ENCODE results near the gene RALB. TPM values are rescaled to one million over a fixed set of nuclear protein-coding genes. Genes with fewer than 3 reads are reported as not detected.
A peak's percentile ranks its signal among the peaks of the same experiment; 100 is the strongest.

The RALB gene, protein sequence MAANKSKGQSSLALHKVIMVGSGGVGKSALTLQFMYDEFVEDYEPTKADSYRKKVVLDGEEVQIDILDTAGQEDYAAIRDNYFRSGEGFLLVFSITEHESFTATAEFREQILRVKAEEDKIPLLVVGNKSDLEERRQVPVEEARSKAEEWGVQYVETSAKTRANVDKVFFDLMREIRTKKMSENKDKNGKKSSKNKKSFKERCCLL
- 46.2 and 58.3 TPM in 2 replicates for total RNA-seq
- polyA plus RNA-seq: 73.9 and 90.5 TPM in 2 replicates
- 60.5 and 75.0 TPM in 2 replicates for polyA plus RNA-seq (2012)
- polyA minus RNA-seq (ENCODE audit: low replicate concordance): 8.7 and 13.2 TPM in 2 replicates

DNA sequence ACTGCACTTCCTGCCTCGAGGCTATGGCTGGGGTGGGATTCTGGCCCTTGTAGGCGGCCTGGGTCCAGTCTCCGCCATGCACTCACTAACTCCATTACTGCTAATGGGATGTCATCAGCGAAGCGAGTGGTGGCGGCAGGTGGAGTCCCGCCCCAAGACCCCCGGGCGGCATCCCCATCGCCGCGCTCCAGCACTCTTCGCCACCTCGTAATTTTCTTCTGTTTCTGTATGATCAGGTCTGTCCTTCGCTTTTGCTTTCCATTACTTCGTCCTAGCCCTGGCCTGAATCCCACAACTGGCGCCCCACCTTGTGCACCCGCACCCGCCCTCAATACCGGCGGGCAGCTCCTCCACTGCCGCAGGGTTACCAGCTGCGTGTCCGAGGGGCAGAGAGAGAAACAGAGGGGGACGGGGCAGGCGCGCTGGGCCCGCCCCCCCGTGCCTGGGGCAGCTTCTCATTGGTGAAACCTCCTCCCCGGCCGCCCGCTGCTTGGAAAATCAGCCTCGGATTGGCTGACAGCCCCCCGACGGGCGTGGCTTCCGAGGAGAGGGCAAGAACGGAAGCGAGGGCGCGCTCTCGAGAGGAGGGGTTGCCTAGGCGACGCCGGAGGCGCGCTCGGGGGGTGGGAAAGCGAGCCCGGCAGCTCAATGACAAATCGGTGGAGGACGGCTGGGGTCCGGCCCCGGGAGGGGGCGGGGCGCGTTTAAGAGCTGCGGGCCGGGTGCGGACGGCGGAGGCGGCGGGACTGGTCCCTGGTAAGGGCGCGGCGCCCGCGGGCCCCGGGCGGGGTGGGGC, at the start of gene RALB:
Gene RALB (plus strand): TSS at position 628 of the 796 bp plus-strand sequence. CDS start 25,813 bp downstream, outside the sequence.
- Histone ChIP-seq H3K27me3 (ENCODE audit: control insufficient read depth, insufficient read depth, low read length) (peaks cover 9% of the 10 kb centered on the region), H3K79me2 (ENCODE audit: control insufficient read depth, insufficient read depth, low read length) (peaks cover 38% of the 10 kb centered on the region), H3K36me3 (ENCODE audit: control insufficient read depth, insufficient read depth, low read length) (no peaks in the 10 kb centered on the region), H3K27ac (ENCODE audit: insufficient read depth, low read length) (peak within 1 kb of the TSS; percentile 75), H3K4me2 (ENCODE audit: extremely low read depth, insufficient read depth, low read length) (peak within 1 kb of the TSS; percentile 93), H3K4me3 (replicated peaks in 1 of 4; ENCODE audit: control extremely low read depth in 1 of 4, insufficient read depth in 1 of 4, low read depth in 3 of 4, low read length in 4 of 4) (peak within 1 kb of the TSS; percentile 84 to 98 (median 92)), H3K4me1 (ENCODE audit: control insufficient read depth, extremely low read depth, insufficient read depth, low read length) (no peaks in the 10 kb centered on the region), H4K20me1 (ENCODE audit: control insufficient read depth, extremely low read depth, insufficient read depth, low read length) (no peaks in the 10 kb centered on the region), H3K9ac (ENCODE audit: insufficient read depth, low read length) (peak within 1 kb of the TSS; percentile 87), H2AFZ (ENCODE audit: low read length) (peak within 1 kb of the TSS; percentile 90), H3K9me3 (ENCODE audit: control insufficient read depth, insufficient read depth, low read depth, low read length) (no peaks in the 10 kb centered on the region)
- peak; percentile 98 for DNase-seq (ENCODE audit: low read depth in 2 of 2)
- TF ChIP-seq, protein P1, sequence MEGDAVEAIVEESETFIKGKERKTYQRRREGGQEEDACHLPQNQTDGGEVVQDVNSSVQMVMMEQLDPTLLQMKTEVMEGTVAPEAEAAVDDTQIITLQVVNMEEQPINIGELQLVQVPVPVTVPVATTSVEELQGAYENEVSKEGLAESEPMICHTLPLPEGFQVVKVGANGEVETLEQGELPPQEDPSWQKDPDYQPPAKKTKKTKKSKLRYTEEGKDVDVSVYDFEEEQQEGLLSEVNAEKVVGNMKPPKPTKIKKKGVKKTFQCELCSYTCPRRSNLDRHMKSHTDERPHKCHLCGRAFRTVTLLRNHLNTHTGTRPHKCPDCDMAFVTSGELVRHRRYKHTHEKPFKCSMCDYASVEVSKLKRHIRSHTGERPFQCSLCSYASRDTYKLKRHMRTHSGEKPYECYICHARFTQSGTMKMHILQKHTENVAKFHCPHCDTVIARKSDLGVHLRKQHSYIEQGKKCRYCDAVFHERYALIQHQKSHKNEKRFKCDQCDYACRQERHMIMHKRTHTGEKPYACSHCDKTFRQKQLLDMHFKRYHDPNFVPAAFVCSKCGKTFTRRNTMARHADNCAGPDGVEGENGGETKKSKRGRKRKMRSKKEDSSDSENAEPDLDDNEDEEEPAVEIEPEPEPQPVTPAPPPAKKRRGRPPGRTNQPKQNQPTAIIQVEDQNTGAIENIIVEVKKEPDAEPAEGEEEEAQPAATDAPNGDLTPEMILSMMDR (conservative IDR thresholded peaks at IDR 0.05 in 1 of 2, IDR thresholded peaks at IDR 0.05 in 1 of 2; ENCODE audit: low read depth in 1 of 2, low read length in 2 of 2): no peak
- TF ChIP-seq EZH2 (IDR thresholded peaks at IDR 0.05; ENCODE audit: low read length, missing control alignments): no peak

DNA sequence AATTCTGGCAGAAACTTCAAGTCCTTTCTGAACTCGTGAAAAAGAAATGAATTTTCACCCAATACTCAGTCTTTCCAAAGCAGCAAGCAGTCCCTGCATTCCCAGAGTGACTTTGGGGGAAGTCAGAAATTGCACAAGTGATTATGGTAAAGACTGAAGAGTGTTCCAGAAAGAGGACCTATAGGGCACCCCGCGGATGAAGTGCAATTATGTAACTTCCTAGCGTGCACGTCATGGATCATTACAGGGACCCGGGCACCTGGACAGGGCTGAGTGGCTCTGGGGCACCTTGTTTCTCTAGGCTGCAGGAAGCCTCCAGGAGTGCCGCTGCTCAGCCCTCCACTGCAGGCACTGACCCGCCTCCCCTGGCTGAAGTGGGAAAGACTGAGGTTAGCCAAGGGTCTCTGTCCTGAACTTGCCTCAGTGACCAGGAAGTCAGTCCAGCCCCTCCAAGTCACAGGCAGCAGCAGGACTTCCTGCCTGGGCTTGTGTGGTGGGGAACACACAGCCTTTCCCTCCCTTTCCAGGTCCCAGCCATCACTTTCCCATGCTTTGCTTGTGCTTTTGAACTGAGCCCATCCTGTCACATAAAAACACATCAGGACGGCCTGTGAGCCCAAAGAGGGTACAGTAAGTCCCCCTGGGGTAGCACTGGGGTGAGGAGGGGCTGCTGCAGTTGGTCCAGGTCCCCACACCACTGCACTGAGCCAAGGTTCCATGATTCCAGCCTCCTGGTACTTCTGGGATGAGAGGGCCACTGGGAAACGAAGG, 49.2 kb upstream of the RALB start:
- Histone ChIP-seq H3K4me1 (ENCODE audit: control insufficient read depth, extremely low read depth, insufficient read depth, low read length) (no peaks in the 10 kb centered on the region), H3K27me3 (ENCODE audit: control insufficient read depth, insufficient read depth, low read length) (peaks cover 3% of the 10 kb centered on the region), H3K4me2 (ENCODE audit: extremely low read depth, insufficient read depth, low read length) (no peak overlapping the region), H3K9ac (ENCODE audit: insufficient read depth, low read length) (no peak overlapping the region), H4K20me1 (ENCODE audit: control insufficient read depth, extremely low read depth, insufficient read depth, low read length) (no peaks in the 10 kb centered on the region), H3K79me2 (ENCODE audit: control insufficient read depth, insufficient read depth, low read length) (no peaks in the 10 kb centered on the region), H3K4me3 (replicated peaks in 1 of 4; ENCODE audit: control extremely low read depth in 1 of 4, insufficient read depth in 1 of 4, low read depth in 3 of 4, low read length in 4 of 4) (no peak overlapping the region), H3K9me3 (ENCODE audit: control insufficient read depth, insufficient read depth, low read depth, low read length) (no peaks in the 10 kb centered on the region), H3K27ac (ENCODE audit: insufficient read depth, low read length) (no peak overlapping the region), H2AFZ (ENCODE audit: low read length) (no peak overlapping the region), H3K36me3 (ENCODE audit: control insufficient read depth, insufficient read depth, low read length) (no peaks in the 10 kb centered on the region)
- DNase-seq (ENCODE audit: low read depth in 2 of 2): no peak
- TF ChIP-seq, protein P1 (conservative IDR thresholded peaks at IDR 0.05 in 1 of 2, IDR thresholded peaks at IDR 0.05 in 1 of 2; ENCODE audit: low read depth in 1 of 2, low read length in 2 of 2): no peak
- TF ChIP-seq EZH2 (IDR thresholded peaks at IDR 0.05; ENCODE audit: low read length, missing control alignments): no peak

DNA sequence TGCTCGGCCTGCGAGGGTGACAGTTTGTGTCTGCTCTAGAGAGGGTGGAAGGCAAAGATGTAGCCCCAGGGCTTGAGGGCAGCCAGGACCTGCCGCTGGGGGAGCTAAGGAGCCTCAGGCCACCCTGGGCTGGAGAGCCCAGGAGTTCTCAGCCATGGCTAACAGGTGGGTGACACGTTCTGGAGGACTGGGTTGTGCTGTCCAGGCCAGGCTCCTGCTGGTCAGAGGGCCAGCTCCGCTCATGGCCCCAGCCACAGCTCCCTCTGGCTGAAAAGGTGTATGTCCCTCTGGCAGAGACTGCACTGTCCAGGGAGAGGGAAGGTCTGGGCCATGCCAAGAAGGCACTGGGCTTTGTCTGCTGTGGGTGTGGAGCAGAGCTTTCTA, 48.6 kb upstream of the RALB start:
- no peaks in the 10 kb centered on the region for H3K9me3 ChIP-seq (ENCODE audit: control insufficient read depth, insufficient read depth, low read depth, low read length)

More for the DNA sequence above, 48.6 kb upstream of the RALB start:
- Histone ChIP-seq H3K27ac (ENCODE audit: insufficient read depth, low read length) (no peak overlapping the region), H3K36me3 (ENCODE audit: control insufficient read depth, insufficient read depth, low read length) (no peaks in the 10 kb centered on the region), H4K20me1 (ENCODE audit: control insufficient read depth, extremely low read depth, insufficient read depth, low read length) (no peaks in the 10 kb centered on the region), H3K4me1 (ENCODE audit: control insufficient read depth, extremely low read depth, insufficient read depth, low read length) (no peaks in the 10 kb centered on the region), H3K4me2 (ENCODE audit: extremely low read depth, insufficient read depth, low read length) (no peak overlapping the region), H3K9ac (ENCODE audit: insufficient read depth, low read length) (no peak overlapping the region), H3K27me3 (ENCODE audit: control insufficient read depth, insufficient read depth, low read length) (peaks cover 3% of the 10 kb centered on the region), H2AFZ (ENCODE audit: low read length) (no peak overlapping the region), H3K79me2 (ENCODE audit: control insufficient read depth, insufficient read depth, low read length) (no peaks in the 10 kb centered on the region), H3K4me3 (replicated peaks in 1 of 4; ENCODE audit: control extremely low read depth in 1 of 4, insufficient read depth in 1 of 4, low read depth in 3 of 4, low read length in 4 of 4) (no peak overlapping the region)
- no peak for DNase-seq (ENCODE audit: low read depth in 2 of 2)
- TF ChIP-seq EZH2 (IDR thresholded peaks at IDR 0.05; ENCODE audit: low read length, missing control alignments): no peak
- TF ChIP-seq, protein P1 (conservative IDR thresholded peaks at IDR 0.05 in 1 of 2, IDR thresholded peaks at IDR 0.05 in 1 of 2; ENCODE audit: low read depth in 1 of 2, low read length in 2 of 2): no peak
